ENCODE results near the gene RGSL1. TPM values are rescaled to one million over a fixed set of nuclear protein-coding genes. Genes with fewer than 3 reads are reported as not detected.

RGSL1 gene
- total RNA-seq, 4 donors from 2014 or later: not detected

DNA sequence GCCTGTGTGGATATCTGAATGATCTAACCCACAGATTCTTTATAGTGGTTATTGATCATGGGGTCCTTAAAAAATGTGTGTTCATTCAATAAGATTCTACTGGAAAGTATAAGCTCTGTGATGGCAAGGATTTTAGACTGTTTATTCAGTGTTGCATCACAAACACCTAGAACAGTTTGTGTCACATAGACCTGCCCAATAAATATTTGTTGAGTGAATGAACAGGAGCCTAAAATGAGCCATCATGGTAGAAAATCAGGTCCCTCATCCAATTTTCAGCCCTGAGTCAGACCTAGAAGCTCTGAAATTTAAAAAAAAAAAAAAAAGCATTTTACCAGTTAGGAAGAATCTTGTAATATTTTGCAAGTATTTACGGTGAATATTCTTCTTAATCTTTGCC, 2.3 kb upstream of the RGSL1 start:
- DNase-seq: no peak
- H3K27ac ChIP-seq: no peak overlapping the region
- H3K36me3 ChIP-seq: no peaks in the 10 kb centered on the region
- H3K9me3 ChIP-seq: no peaks in the 10 kb centered on the region
- H3K27me3 ChIP-seq: no peaks in the 10 kb centered on the region
- H3K4me3 ChIP-seq: no peak overlapping the region
- no peaks in the 10 kb centered on the region for H3K4me1 ChIP-seq
- TF ChIP-seq POLR2A (IDR thresholded peaks at IDR 0.05): no peak
- TF ChIP-seq, protein P1, sequence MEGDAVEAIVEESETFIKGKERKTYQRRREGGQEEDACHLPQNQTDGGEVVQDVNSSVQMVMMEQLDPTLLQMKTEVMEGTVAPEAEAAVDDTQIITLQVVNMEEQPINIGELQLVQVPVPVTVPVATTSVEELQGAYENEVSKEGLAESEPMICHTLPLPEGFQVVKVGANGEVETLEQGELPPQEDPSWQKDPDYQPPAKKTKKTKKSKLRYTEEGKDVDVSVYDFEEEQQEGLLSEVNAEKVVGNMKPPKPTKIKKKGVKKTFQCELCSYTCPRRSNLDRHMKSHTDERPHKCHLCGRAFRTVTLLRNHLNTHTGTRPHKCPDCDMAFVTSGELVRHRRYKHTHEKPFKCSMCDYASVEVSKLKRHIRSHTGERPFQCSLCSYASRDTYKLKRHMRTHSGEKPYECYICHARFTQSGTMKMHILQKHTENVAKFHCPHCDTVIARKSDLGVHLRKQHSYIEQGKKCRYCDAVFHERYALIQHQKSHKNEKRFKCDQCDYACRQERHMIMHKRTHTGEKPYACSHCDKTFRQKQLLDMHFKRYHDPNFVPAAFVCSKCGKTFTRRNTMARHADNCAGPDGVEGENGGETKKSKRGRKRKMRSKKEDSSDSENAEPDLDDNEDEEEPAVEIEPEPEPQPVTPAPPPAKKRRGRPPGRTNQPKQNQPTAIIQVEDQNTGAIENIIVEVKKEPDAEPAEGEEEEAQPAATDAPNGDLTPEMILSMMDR (IDR thresholded peaks at IDR 0.05): no peak

DNA sequence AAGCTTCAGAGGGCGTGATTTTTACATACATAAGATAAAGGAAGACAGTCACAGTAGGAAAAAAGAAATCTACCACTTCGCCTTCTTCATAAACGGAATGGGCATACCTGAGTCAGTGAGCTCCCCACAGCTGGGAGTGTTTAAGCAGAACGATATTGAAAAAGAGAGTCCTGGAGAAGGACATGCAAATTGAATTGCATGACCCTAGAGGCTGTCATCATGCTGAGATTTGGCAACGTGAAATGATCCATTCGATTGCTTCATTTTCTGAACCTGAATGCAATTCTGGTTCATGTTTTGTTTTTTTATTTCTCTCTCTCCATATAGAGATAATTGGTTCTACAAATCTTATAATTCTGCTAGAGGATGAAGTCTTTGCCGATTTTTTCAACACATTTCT, 3.7 kb downstream of the RGSL1 start:
- H3K36me3 ChIP-seq: no peaks in the 10 kb centered on the region
- H3K4me1 ChIP-seq: no peaks in the 10 kb centered on the region
- H3K27me3 ChIP-seq: no peaks in the 10 kb centered on the region
- H3K9me3 ChIP-seq: no peaks in the 10 kb centered on the region
- no peak for DNase-seq
- TF ChIP-seq, protein P1 (IDR thresholded peaks at IDR 0.05): no peak
- TF ChIP-seq POLR2A (IDR thresholded peaks at IDR 0.05): no peak
- H3K4me3 ChIP-seq: no peak overlapping the region
- H3K27ac ChIP-seq: no peak overlapping the region

DNA sequence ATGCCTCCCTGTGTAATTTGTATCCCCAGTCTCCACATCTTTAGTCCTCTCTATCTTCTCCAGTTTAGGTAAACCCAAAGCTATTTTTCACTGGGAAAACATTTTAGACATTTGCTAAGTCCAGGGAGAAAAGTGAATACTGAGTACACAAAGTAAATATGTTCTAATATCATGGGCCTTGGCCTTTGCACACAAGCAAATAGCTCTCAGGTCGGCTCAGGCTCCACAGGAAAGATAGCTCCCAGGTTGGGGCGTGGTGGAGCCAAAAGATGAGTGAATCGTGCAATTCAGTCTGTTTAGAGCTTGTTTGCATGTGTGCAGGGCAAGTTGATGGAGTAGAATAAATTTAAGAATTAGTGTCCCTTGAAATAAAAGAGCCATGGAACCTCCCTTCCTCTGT, 7.9 kb downstream of the RGSL1 start:
- no peak overlapping the region for H3K4me3 ChIP-seq

DNA sequence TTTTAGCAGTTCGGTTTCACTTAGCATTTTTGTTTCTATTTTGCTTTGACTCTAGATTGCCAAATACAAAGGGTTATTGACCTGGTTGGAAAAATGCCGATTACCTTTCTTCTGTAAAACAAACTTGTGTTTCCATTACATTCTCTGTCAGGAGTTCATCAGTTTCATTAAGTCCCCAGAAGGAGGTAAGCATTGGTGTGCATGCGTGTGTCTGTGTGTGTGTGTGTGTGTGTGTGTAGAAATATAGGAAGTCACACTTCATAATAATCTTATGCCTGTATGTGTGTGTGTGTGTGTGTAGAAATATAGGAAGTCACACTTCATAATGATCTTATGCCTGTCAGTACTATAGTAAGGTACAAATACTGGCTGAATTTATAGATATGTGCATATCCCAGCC, 10.0 kb downstream of the RGSL1 start:
- H3K4me1 ChIP-seq: no peaks in the 10 kb centered on the region
- no peak for DNase-seq
- H3K9me3 ChIP-seq: no peaks in the 10 kb centered on the region
- H3K27ac ChIP-seq: no peak overlapping the region
- H3K36me3 ChIP-seq: no peaks in the 10 kb centered on the region
- no peak overlapping the region for H3K4me3 ChIP-seq
- TF ChIP-seq, protein P1 (IDR thresholded peaks at IDR 0.05): no peak
- TF ChIP-seq POLR2A (IDR thresholded peaks at IDR 0.05): no peak
- H3K27me3 ChIP-seq: no peaks in the 10 kb centered on the region

More for the DNA sequence above, 7.9 kb downstream of the RGSL1 start:
- DNase-seq: no peak
- Histone ChIP-seq H3K36me3 (no peaks in the 10 kb centered on the region), H3K4me1 (no peaks in the 10 kb centered on the region), H3K27ac (no peak overlapping the region), H3K27me3 (no peaks in the 10 kb centered on the region), H3K9me3 (no peaks in the 10 kb centered on the region)
- TF ChIP-seq POLR2A (IDR thresholded peaks at IDR 0.05): no peak
- TF ChIP-seq, protein P1 (IDR thresholded peaks at IDR 0.05): no peak

DNA sequence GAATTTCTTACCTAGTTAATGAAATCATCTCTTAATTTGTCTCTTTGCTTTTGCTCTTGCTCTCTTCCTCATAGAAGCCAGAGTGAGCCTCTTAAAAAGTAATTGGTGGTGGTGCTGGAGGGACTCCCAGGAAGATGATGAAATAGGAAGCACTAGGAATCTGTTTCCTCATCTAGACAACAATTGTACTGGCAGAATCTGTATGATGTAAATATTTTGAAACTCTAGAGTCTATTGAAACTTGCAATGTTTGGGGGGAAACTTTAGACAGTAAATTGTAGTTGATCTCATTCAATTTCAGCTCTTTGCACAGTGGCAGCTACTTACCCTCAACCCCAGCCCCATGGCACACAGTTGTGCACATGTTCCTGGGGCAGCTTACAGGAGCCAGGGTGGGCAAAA, 10.6 kb downstream of the RGSL1 start:
- TF ChIP-seq, protein P1 (IDR thresholded peaks at IDR 0.05): no peak
- TF ChIP-seq POLR2A (IDR thresholded peaks at IDR 0.05): no peak
- H3K4me1 ChIP-seq: no peaks in the 10 kb centered on the region
- no peaks in the 10 kb centered on the region for H3K9me3 ChIP-seq
- no peaks in the 10 kb centered on the region for H3K36me3 ChIP-seq
- no peak for DNase-seq
- no peak overlapping the region for H3K27ac ChIP-seq
- H3K27me3 ChIP-seq: no peaks in the 10 kb centered on the region
- H3K4me3 ChIP-seq: no peak overlapping the region

DNA sequence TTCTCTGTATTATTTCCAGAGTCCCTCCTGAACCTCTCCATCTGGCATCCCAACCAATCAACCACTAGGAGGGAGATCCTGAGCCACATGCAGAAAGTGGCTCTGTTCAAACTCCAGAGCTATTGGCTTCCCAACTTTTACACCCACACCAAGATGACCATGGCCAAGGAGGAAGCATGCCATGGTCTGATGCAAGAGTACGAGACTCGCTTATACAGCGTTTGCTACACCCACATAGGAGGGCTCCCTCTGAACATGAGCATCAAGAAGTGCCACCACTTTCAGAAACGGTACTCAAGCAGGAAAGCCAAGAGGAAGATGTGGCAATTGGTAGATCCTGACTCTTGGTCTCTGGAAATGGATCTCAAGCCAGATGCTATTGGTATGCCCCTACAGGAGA, 23.6 kb downstream of the RGSL1 start:
- H3K4me3 ChIP-seq: no peak overlapping the region
- TF ChIP-seq, protein P1 (IDR thresholded peaks at IDR 0.05): no peak
- TF ChIP-seq POLR2A (IDR thresholded peaks at IDR 0.05): no peak
- no peaks in the 10 kb centered on the region for H3K36me3 ChIP-seq
- no peak overlapping the region for H3K27ac ChIP-seq
- H3K4me1 ChIP-seq: no peaks in the 10 kb centered on the region
- DNase-seq: no peak
- no peaks in the 10 kb centered on the region for H3K27me3 ChIP-seq
- no peaks in the 10 kb centered on the region for H3K9me3 ChIP-seq

All from Peyer's patch (tissue), 4 donors.